Measurements from ENCODE around the gene CA9.

GRCh38 chr9:35657546-35658136, 16.1 kb upstream of the CA9 start, which contains the start of gene RMRP:
- no peak for TF ChIP-seq CTCF (conservative IDR thresholded peaks at IDR 0.05; ENCODE audit: low read length)
- TF ChIP-seq EZH2phosphoT487 (IDR thresholded peaks at IDR 0.05; ENCODE audit: borderline replicate concordance): no peak
